ENCODE data around the gene TMEM240. TPM values are rescaled to one million over a fixed set of nuclear protein-coding genes. Genes with fewer than 3 reads are reported as not detected.
A peak's percentile ranks its signal among the peaks of the same experiment; 100 is the strongest.

Gene TMEM240
- total RNA-seq, 4 donors from 2014 or later, result 3.6 TPM; not detected in 3

DNA sequence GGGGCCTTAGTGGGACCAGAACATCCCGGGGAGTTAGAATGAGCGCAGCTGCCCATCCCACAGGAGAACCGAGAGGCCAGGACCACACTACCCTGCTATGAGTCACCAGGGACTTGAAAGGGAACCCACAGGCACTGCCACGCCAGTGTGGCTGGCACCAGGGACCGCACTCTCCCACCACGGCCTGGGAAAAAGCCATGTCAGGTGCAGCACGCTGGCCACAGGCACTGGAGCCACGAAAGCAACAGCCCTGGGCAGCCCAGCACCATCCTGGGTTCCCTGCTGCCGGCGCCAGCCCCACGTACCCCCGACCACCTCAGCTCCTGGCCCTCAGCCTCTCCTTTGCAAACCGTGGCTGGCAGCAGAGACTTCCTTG lies 14.1 kb upstream of the TMEM240 start:
- DNase-seq, result no peak
- H3K27ac ChIP-seq, result no peak overlapping the region

DNA sequence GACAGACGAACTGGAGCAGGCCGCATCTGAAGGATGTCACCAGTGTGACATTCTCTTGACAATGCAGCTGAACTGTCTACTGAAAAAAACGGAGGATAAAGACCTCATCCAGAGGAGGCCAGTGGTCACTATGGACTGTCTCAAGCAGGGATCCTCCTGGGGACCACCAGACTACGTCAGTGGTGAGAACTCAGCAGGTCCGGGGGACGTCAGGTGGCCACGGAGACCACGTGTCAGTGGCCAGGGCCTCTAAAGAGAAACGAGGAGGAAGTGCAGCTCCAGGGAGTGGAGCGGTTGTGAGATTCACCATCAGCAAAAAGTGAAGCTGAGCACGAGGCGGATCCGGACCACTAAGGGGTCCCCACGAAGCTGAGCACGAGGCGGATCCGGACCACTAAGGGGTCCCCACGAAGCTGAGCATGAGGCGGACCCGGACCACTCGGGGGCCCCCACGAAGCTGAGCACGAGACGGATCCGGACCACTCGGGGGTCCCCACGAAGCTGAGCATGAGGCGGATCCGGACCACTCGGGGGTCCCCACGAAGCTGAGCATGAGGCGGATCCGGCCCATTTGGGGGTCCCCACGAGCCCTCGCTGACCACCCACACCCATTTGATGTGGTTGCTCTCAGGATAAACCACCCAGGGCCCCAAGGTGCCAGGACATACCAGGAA lies 13.5 kb upstream of the TMEM240 start:
- H3K27ac ChIP-seq, result no peak overlapping the region
- TF ChIP-seq, protein P1, sequence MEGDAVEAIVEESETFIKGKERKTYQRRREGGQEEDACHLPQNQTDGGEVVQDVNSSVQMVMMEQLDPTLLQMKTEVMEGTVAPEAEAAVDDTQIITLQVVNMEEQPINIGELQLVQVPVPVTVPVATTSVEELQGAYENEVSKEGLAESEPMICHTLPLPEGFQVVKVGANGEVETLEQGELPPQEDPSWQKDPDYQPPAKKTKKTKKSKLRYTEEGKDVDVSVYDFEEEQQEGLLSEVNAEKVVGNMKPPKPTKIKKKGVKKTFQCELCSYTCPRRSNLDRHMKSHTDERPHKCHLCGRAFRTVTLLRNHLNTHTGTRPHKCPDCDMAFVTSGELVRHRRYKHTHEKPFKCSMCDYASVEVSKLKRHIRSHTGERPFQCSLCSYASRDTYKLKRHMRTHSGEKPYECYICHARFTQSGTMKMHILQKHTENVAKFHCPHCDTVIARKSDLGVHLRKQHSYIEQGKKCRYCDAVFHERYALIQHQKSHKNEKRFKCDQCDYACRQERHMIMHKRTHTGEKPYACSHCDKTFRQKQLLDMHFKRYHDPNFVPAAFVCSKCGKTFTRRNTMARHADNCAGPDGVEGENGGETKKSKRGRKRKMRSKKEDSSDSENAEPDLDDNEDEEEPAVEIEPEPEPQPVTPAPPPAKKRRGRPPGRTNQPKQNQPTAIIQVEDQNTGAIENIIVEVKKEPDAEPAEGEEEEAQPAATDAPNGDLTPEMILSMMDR (IDR thresholded peaks at IDR 0.05), result no peak
- TF ChIP-seq POLR2A (IDR thresholded peaks at IDR 0.05), result no peak
- H3K4me3 ChIP-seq, result no peak overlapping the region
- no peaks in the 10 kb centered on the region for H3K27me3 ChIP-seq
- H3K36me3 ChIP-seq, result peaks cover 0 to 3% (median 0%) of the 10 kb centered on the region in 3 donors
- no peak for DNase-seq
- no peaks in the 10 kb centered on the region for H3K9me3 ChIP-seq
- peaks cover 0 to 5% (median 0%) of the 10 kb centered on the region in 4 donors for H3K4me1 ChIP-seq

More for the DNA sequence above, 14.1 kb upstream of the TMEM240 start:
- Histone ChIP-seq H3K9me3 (no peaks in the 10 kb centered on the region), H3K4me1 (peaks cover 0 to 5% (median 0%) of the 10 kb centered on the region in 4 donors), H3K36me3 (peaks cover 0 to 3% (median 0%) of the 10 kb centered on the region in 3 donors), H3K27me3 (no peaks in the 10 kb centered on the region), H3K4me3 (no peak overlapping the region)
- TF ChIP-seq, protein P1 (IDR thresholded peaks at IDR 0.05), result no peak
- TF ChIP-seq POLR2A (IDR thresholded peaks at IDR 0.05), result no peak

DNA sequence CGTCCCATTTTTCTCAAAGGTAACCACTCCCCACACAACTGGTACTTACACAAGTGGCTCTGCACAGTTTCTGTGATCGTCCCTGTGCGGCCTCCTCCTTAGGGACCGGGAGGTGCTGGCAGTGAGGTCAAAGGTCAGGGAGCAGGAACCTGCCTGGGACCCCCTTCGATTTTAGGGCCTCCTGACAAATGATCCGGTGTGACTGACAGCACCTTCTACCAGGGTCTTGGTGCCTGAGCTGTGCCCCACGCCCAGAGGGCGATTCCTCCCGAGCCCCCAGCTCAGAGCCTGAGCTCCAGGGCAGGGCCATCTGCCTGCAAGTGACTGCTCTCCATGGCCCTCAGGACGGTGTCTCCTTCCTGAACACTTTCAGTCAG lies 11.8 kb upstream of the TMEM240 start:
- no peak overlapping the region for H3K27ac ChIP-seq
- no peak for DNase-seq
- H3K36me3 ChIP-seq, result peaks cover 0 to 3% (median 0%) of the 10 kb centered on the region in 3 donors
- H3K4me1 ChIP-seq, result peaks cover 0 to 5% (median 0%) of the 10 kb centered on the region in 4 donors
- no peak overlapping the region for H3K4me3 ChIP-seq
- TF ChIP-seq POLR2A (IDR thresholded peaks at IDR 0.05), result no peak
- TF ChIP-seq, protein P1 (IDR thresholded peaks at IDR 0.05), result no peak
- H3K27me3 ChIP-seq, result no peaks in the 10 kb centered on the region
- no peaks in the 10 kb centered on the region for H3K9me3 ChIP-seq

DNA sequence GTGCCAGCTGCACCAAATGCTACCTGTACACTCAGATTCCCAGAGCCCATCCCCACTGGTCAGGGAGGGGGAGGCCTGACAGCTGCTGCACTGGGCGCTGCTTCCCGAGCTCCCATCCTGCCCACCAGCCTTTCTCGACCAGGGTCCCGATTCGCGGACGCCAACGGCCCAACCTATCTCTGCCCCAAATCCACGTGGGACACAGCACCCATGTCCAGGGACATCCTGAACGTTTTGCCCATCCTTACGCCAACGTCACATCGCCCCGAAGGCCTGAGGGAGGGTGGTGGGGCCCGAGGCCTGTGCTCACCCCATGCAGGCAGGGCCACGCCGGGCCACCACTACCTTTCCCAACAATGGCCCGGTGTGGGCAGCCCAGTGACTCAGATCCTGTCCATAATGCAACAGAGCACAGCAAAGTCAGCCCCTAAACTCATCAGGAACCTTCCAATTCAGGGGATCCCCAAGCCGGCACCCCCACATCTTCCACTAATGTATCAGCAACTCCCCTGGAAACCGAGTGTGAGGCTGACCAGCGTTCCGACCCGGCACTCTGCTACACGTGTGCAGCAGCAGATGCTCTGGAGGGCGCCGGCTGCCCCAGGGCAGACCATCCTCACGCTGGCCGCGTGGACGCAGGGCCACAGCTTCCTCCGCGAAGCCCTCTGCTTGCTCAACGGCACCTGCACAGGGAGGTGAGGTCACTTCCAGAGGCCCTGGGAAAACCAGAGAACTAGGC lies 11.3 kb upstream of the TMEM240 start:
- H3K27ac ChIP-seq, result no peak overlapping the region
- DNase-seq, result no peak
- TF ChIP-seq, protein P1 (IDR thresholded peaks at IDR 0.05), result no peak
- no peak for TF ChIP-seq POLR2A (IDR thresholded peaks at IDR 0.05)
- H3K9me3 ChIP-seq, result no peaks in the 10 kb centered on the region
- peaks cover 0 to 5% (median 0%) of the 10 kb centered on the region in 4 donors for H3K4me1 ChIP-seq
- H3K4me3 ChIP-seq, result no peak overlapping the region
- H3K27me3 ChIP-seq, result no peaks in the 10 kb centered on the region
- peaks cover 0 to 3% (median 0%) of the 10 kb centered on the region in 3 donors for H3K36me3 ChIP-seq

DNA sequence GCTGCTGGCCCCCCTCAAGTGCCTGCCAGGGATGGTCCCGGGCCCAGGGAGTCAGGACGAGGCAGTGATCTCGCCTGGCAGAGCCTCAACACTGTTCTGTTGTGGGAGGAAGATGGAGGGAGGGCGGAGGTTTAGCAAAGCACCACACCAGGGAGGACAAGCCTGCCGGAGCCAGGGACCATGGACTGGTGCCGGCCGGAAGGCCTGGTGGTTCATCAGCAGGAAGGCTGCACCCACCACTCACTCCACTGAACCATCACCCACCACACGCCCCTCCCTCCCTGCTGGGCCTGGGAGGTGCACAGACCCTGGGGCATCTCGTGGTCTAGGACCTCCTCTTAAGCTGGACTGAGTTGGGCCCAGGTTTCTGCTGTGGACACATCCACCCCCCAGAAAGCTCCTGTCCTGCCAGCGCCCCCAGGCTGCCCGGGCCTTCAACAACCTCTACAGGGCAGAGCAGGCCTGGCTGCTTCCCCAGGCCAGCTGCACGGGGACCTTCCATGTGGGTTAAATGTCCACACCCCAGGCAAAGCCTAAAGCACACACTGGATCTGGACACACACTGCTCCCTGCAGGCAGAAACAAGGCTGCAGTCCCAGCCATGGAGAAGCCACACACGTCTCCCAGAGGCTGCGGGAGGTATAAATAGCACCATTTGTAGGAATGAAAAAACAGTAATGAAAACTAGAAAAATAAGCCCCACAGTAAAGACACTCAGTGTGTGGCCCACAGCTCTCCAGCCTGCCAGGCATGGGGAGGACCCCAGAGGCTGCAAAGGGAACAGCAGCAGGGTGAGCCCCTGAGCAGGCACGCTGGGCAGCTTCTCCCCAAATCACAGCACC lies 10.4 kb upstream of the TMEM240 start:
- Histone ChIP-seq H3K9me3 (no peaks in the 10 kb centered on the region), H3K4me3 (no peak overlapping the region), H3K27ac (no peak overlapping the region), H3K36me3 (no peaks in the 10 kb centered on the region), H3K27me3 (no peaks in the 10 kb centered on the region), H3K4me1 (peaks cover 0 to 5% (median 0%) of the 10 kb centered on the region in 4 donors)
- TF ChIP-seq, protein P1 (IDR thresholded peaks at IDR 0.05), result peak in 1 of 6 experiments; percentile 12
- TF ChIP-seq POLR2A (IDR thresholded peaks at IDR 0.05), result no peak
- no peak for DNase-seq

Measured in Peyer's patch (tissue), 4 donors.